8988T (cell line): ENCODE results near the gene CD300LF.

ENCODE experiments used
- DNase-seq: peaks from one replicate; pipeline ENCODE4 v3.0.0; 2011

Gene CD300LF

GRCh38 chr17:74682471-74683190, 30.1 kb downstream of the CD300LF start:
- DNase-seq = no peak

GRCh38 chr17:74682028-74682427, 30.7 kb downstream of the CD300LF start:
- DNase-seq = no peak

GRCh38 chr17:74680941-74681340, 31.8 kb downstream of the CD300LF start:
- no peak for DNase-seq

- no peak for DNase-seq
Measured at GRCh38 chr17:74680213-74680612, 32.5 kb downstream of the CD300LF start.

- no peak for DNase-seq
Measured at GRCh38 chr17:74679374-74679773, 33.3 kb downstream of the CD300LF start.

- DNase-seq = no peak
Measured at GRCh38 chr17:74678541-74678940, 34.2 kb downstream of the CD300LF start.

- no peak for DNase-seq
Measured at GRCh38 chr17:74677558-74678466, 34.9 kb downstream of the CD300LF start.

- no peak for DNase-seq
Measured at GRCh38 chr17:74671031-74671771, 41.5 kb downstream of the CD300LF start.

- DNase-seq = no peak
Measured at GRCh38 chr17:74670329-74670728, 42.4 kb downstream of the CD300LF start.

- no peak for DNase-seq
Measured at GRCh38 chr17:74663561-74663960, 49.2 kb downstream of the CD300LF start.

GRCh38 chr17:74659889-74660288, 52.8 kb downstream of the CD300LF start:
- DNase-seq = no peak

- no peak for DNase-seq
Measured at GRCh38 chr17:74658620-74659019, 54.1 kb downstream of the CD300LF start.

GRCh38 chr17:74654742-74655141, 58.0 kb downstream of the CD300LF start:
- no peak for DNase-seq

GRCh38 chr17:74652020-74652419, 60.7 kb downstream of the CD300LF start:
- no peak for DNase-seq

- no peak for DNase-seq
Measured at GRCh38 chr17:74649909-74650308, 62.8 kb downstream of the CD300LF start.

- no peak for DNase-seq
Measured at GRCh38 chr17:74647871-74648672, 64.7 kb downstream of the CD300LF start.

GRCh38 chr17:74646231-74646630, 66.5 kb downstream of the CD300LF start:
- peak; percentile 32 for DNase-seq

- DNase-seq = no peak
Measured at GRCh38 chr17:74645010-74645409, 67.7 kb downstream of the CD300LF start.

GRCh38 chr17:74644419-74644818, 68.3 kb downstream of the CD300LF start:
- DNase-seq = no peak
